ENCODE measurements around the gene ARMC8.

DNA sequence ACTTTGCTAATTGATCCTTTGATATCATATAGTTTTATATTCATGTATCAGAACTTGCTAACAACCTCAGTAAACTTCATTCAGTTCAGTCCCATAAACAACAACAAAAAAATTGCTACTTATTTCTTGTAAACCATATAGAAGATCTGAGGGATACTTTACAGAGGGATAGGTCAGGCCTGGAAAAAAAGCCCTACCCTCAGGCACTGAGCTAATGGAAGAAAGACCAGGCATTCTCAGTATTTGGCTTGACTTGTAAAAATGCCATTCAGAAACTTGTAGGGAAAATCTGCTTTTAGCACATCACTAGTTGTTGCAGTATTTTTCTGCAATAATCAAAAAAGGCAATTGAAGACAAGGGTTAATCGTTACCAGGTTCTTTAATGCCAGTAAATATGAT, 33.1 kb downstream of the ARMC8 start:
- TF ChIP-seq MYC (IDR thresholded peaks at IDR 0.05; ENCODE audit: low read depth, low read length): no peak
- TF ChIP-seq, protein P1, sequence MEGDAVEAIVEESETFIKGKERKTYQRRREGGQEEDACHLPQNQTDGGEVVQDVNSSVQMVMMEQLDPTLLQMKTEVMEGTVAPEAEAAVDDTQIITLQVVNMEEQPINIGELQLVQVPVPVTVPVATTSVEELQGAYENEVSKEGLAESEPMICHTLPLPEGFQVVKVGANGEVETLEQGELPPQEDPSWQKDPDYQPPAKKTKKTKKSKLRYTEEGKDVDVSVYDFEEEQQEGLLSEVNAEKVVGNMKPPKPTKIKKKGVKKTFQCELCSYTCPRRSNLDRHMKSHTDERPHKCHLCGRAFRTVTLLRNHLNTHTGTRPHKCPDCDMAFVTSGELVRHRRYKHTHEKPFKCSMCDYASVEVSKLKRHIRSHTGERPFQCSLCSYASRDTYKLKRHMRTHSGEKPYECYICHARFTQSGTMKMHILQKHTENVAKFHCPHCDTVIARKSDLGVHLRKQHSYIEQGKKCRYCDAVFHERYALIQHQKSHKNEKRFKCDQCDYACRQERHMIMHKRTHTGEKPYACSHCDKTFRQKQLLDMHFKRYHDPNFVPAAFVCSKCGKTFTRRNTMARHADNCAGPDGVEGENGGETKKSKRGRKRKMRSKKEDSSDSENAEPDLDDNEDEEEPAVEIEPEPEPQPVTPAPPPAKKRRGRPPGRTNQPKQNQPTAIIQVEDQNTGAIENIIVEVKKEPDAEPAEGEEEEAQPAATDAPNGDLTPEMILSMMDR (IDR thresholded peaks at IDR 0.05; ENCODE audit: low read depth, low read length): no peak
- no peak for TF ChIP-seq POLR2A (IDR thresholded peaks at IDR 0.05; ENCODE audit: extremely low read depth, insufficient read length)
- TF ChIP-seq, protein P2, sequence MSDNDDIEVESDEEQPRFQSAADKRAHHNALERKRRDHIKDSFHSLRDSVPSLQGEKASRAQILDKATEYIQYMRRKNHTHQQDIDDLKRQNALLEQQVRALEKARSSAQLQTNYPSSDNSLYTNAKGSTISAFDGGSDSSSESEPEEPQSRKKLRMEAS (IDR thresholded peaks at IDR 0.05; ENCODE audit: low read depth, low read length): no peak
